DND-41 (cell line): Measurements from ENCODE around the gene HTATSF1.

Experiments
- CTCF ChIP-seq: IDR thresholded peaks from 2 replicates; pipeline ENCODE4 v1.5.1; 2012; ENCODE audit warnings: borderline replicate concordance, low read length, moderate library complexity, mild to moderate bottlenecking; ENCODE audit not compliant: poor library complexity, severe bottlenecking; ENCODE audit errors: extremely low read depth
- EZH2 ChIP-seq: IDR thresholded peaks from 3 replicates; pipeline ENCODE4 v1.6.1; 2012; ENCODE audit warnings: borderline replicate concordance, low read depth, mild to moderate bottlenecking, moderate library complexity, low read length, inconsistent platforms; ENCODE audit not compliant: severe bottlenecking

- no peak for TF ChIP-seq CTCF
- TF ChIP-seq EZH2, result no peak
These were observed 2.3 kb upstream of the HTATSF1 start for GRCh38 chrX:136495043-136495442.
